Stimulated activated naive B cell treated with anti-CD40 and anti-IgM and Interleukin-4, amounts not matched to agents 10 μg/mL and 1 μg/mL and 100 μg/mL, for 72 hours (primary cell): ENCODE results near the gene SMOC1.

Experiments
- ATAC-seq, 2 donors: fragments of 150-1000 bp; cut with Tn5 transposase; replicated peaks; 2 replicates each; pipeline ENCODE4 v1.10.0; 2021; ENCODE audit warnings: moderate library complexity in 1 of 2
- DNase-seq: peaks from one replicate; pipeline ENCODE4 v3.0.0; 2021
- H3K27ac Mint-ChIP-seq: one replicate; pipeline ENCODE4 v1.8.0; 2022; ENCODE audit warnings: mild to moderate bottlenecking, mixed read lengths
- H3K27me3 Mint-ChIP-seq, 2 donors: one replicate each; pipeline ENCODE4 v1.8.0; 2022; ENCODE audit warnings: mixed read lengths in 2 of 2
- H3K36me3 Mint-ChIP-seq, 2 donors: one replicate each; pipeline ENCODE4 v1.8.0; 2022; ENCODE audit warnings: mixed read lengths in 2 of 2, mild to moderate bottlenecking in 1 of 2
- H3K4me1 Mint-ChIP-seq, 2 donors: one replicate each; pipeline ENCODE4 v1.8.0; 2022; ENCODE audit warnings: mixed read lengths in 2 of 2, mild to moderate bottlenecking in 1 of 2
- H3K4me3 Mint-ChIP-seq, 2 donors: one replicate each; pipeline ENCODE4 v1.8.0; 2022; ENCODE audit warnings: mild to moderate bottlenecking in 2 of 2, mixed read lengths in 2 of 2, moderate library complexity in 1 of 2
- H3K9me3 Mint-ChIP-seq, 2 donors: one replicate each; pipeline ENCODE4 v1.8.0; 2022; ENCODE audit warnings: mixed read lengths in 2 of 2, mild to moderate bottlenecking in 1 of 2

Gene SMOC1, protein sequence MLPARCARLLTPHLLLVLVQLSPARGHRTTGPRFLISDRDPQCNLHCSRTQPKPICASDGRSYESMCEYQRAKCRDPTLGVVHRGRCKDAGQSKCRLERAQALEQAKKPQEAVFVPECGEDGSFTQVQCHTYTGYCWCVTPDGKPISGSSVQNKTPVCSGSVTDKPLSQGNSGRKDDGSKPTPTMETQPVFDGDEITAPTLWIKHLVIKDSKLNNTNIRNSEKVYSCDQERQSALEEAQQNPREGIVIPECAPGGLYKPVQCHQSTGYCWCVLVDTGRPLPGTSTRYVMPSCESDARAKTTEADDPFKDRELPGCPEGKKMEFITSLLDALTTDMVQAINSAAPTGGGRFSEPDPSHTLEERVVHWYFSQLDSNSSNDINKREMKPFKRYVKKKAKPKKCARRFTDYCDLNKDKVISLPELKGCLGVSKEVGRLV

DNA sequence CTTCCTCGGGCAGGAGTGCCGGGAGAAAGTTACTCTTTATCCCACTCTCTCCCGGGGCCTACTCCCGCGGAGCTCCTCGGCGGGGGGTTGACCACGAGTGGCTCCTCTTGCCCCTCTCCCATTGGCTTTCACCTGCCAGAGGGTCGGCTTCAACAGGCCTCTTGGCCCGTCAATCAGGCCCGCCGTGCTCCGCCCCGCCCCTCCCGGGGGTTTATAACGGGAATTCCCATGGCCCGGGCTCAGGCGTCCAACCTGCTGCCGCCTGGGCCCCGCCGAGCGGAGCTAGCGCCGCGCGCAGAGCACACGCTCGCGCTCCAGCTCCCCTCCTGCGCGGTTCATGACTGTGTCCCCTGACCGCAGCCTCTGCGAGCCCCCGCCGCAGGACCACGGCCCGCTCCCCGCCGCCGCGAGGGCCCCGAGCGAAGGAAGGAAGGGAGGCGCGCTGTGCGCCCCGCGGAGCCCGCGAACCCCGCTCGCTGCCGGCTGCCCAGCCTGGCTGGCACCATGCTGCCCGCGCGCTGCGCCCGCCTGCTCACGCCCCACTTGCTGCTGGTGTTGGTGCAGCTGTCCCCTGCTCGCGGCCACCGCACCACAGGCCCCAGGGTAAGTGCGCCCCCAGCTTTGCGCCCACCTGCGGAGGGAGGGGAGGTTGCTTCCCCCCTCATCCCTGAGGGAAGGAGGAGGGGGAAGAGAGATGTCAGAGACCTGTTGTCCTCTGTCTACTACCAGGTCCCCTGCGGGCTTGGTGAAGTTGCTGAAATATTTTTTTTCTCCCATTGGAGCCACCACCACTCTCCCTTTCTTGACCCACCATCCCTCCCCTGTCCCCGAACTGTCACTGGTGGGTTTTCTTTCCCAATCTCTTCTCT is at the start of gene SMOC1:
SMOC1 (plus strand) TSS at position 242 of the 869 bp plus-strand sequence; CDS start at position 505, 263 bp downstream.
- H3K4me3 Mint-ChIP-seq = peak within 1 kb of the TSS; percentile 21 to 37
- peaks cover 44 to 59% of the 10 kb centered on the region in 2 donors for H3K27me3 Mint-ChIP-seq
- H3K36me3 Mint-ChIP-seq = no peaks in the 10 kb centered on the region
- H3K4me1 Mint-ChIP-seq = peaks cover 0 to 2% of the 10 kb centered on the region in 2 donors
- peak; percentile 32 for DNase-seq
- H3K9me3 Mint-ChIP-seq = no peaks in the 10 kb centered on the region
- H3K27ac Mint-ChIP-seq = no peak within 1 kb of the TSS
- ATAC-seq = peak; percentile 60 to 85

DNA sequence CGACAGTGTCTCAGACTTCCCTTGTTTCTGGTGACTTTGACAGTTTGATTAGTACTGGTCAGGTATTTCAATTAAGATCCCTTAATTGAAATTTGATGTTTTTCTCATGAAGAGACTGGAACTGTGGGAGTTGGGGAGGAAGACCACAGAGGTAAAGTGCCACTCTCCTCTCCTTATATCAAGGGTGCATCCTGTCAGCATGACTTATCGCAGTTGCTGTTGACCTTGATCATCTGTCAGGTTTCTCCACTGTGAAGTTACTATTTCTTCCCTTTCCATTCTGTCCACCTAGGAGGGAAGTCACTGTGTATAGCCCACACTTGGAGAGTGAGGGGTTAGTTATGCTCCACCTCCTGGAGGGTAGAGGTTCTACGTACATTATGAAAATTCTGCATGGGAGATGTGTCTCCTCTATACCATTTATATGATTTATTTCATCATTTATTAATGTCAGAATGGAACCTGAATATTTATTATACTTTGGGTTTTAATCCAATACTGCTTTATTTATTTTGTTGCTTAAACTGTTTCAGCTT is 40.3 kb upstream of the SMOC1 start:
- Mint-ChIP-seq H3K27ac (no peak overlapping the region), H3K4me1 (no peaks in the 10 kb centered on the region), H3K9me3 (no peaks in the 10 kb centered on the region), H3K36me3 (no peaks in the 10 kb centered on the region), H3K4me3 (no peak overlapping the region), H3K27me3 (peaks cover 3 to 5% of the 10 kb centered on the region in 2 donors)
- DNase-seq (no peak), ATAC-seq (no peak)

DNA sequence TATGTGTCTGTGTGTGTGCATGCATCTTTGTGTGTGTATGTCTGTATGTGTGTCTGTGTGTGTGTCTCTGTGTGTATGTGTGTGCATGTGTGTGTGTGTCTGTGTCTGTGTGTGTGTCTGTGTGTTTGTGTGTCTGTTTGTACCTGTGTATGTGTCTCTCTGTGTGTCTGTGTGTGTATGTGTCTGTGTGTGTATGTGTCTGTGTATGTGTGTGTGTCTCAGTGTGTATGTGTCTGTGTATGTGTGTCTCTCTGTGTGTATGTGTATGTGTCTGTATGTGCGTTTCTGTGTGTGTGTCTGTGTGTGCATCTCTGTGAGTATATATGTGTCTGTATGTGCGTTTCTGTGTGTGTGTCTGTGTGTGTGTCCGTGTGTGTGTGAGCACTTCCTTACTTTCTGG is 39.6 kb upstream of the SMOC1 start:
- DNase-seq (no peak), ATAC-seq (no peak)
- H3K4me1 Mint-ChIP-seq = no peaks in the 10 kb centered on the region
- H3K27ac Mint-ChIP-seq = no peak overlapping the region
- no peaks in the 10 kb centered on the region for H3K9me3 Mint-ChIP-seq
- H3K27me3 Mint-ChIP-seq = peaks cover 3 to 5% of the 10 kb centered on the region in 2 donors
- H3K4me3 Mint-ChIP-seq = no peak overlapping the region
- no peaks in the 10 kb centered on the region for H3K36me3 Mint-ChIP-seq

DNA sequence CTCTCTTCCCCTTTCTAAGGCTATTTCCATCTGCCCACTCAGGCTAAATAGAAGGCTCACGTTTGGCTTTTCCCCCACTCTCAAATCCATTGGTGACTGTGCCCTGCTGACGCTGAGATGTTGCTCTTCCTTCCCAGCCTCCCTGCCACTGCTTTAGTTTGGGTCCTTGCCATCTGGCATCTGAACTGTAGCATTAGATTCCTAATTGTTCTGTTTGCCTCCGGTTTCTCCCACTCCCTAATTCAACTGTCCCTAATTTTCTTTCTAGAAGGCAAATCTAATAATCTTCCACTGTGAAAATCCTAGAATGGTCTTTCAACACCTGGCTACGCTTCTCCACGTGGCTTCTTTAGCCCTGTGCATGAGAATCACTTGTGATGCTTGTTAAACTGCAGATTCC is 37.6 kb upstream of the SMOC1 start:
- Mint-ChIP-seq H3K27ac (no peak overlapping the region), H3K36me3 (no peaks in the 10 kb centered on the region), H3K27me3 (peaks cover 0 to under 1% of the 10 kb centered on the region in 2 donors), H3K9me3 (no peaks in the 10 kb centered on the region), H3K4me3 (no peak overlapping the region), H3K4me1 (no peaks in the 10 kb centered on the region)
- DNase-seq (no peak), ATAC-seq (no peak)

DNA sequence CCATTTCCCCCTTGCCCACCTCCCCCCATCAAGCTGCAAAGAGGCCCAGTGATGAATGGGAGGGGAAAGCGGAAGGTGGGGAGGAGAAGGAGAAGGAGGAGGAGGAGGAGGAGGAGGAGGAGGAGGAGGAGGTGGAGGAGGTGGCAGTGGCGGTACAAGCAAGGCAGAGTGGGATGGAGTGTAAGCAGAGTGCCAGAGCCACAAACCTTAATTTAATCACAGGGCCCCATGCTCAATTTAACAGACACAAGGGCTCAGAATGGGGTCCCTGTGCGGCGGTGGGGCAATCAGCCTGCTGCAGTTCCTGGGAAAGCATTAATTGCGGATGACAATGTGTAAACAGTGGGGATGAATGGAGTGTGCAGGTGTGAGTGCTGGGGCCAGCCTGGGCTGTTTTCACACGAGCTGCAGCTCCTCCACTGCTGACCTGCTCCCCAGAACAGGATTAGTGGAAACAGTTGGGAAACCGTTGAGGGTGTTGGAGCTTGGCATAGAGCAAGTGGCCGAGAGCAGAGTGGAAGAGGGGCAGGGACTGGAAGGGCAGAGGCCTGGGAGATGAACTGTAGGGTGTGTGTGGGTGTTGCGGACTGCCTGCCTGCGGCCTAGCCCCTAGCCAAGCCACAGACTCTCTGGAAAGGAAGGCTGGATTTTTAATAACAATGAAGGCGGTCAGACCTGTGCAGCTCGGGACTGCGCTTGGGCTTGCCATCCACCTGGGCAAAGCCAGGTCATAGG is 36.4 kb upstream of the SMOC1 start:
- Mint-ChIP-seq H3K4me3 (no peak overlapping the region), H3K36me3 (no peaks in the 10 kb centered on the region), H3K27me3 (peaks cover 0 to 3% of the 10 kb centered on the region in 2 donors), H3K9me3 (no peaks in the 10 kb centered on the region), H3K4me1 (no peaks in the 10 kb centered on the region), H3K27ac (no peak overlapping the region)
- DNase-seq (no peak), ATAC-seq (no peak)

DNA sequence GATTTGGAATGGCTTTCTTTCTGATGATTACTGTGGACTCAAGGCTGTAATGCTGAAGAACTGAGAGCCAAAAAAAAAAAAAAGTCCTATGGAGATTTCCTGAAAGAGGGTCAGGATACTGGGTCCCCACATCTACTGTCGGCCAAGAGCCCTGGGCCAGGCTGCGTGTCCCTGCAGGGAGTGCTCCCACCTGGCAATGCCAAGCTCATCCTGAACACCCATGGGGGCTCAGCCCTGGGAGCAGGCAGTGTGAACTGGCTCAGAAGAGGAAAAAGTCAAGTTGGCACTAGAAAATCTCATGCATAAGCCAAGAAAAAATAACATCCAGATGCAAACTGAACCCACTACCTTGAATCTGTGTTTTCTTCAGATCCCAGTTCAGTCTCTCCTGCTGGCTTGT is 35.0 kb upstream of the SMOC1 start:
- ATAC-seq (no peak), DNase-seq (no peak)
- H3K36me3 Mint-ChIP-seq = no peaks in the 10 kb centered on the region
- no peaks in the 10 kb centered on the region for H3K9me3 Mint-ChIP-seq
- H3K27me3 Mint-ChIP-seq = peaks cover 0 to 3% of the 10 kb centered on the region in 2 donors
- H3K4me1 Mint-ChIP-seq = peaks cover 0 to 2% of the 10 kb centered on the region in 2 donors
- H3K4me3 Mint-ChIP-seq = no peak overlapping the region
- no peak overlapping the region for H3K27ac Mint-ChIP-seq

DNA sequence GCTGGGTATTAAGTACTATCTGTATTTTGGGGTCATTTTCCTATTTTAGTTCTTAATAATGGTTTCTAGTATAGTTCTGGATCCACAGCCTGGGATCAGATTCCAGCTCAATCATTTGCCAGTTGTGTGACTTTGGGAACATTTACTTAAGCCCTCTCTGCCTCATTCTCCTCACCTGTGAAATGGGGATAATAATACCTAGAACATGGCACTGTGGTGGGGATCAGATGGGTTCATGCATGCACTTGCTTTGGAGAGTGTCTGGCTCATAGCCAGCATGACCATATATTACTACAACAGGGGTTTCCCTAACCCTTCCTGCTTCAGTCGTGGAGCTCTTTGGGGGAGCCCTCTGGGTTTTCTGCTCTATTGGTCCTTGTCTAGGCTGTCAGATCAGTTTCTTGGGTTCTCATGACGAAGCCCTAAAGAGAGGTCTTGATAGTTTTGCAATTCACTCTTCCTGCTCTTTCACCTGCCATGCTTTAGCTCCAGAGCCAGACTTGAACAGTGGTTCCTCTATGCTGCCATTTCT is 34.1 kb upstream of the SMOC1 start:
- Mint-ChIP-seq H3K27me3 (peaks cover 6 to 7% of the 10 kb centered on the region in 2 donors), H3K9me3 (no peaks in the 10 kb centered on the region), H3K4me3 (no peak overlapping the region), H3K27ac (no peak overlapping the region), H3K36me3 (no peaks in the 10 kb centered on the region), H3K4me1 (peaks cover 0 to 2% of the 10 kb centered on the region in 2 donors)
- peak in 1 of 2 donors; percentile 61 for ATAC-seq
- no peak for DNase-seq

DNA sequence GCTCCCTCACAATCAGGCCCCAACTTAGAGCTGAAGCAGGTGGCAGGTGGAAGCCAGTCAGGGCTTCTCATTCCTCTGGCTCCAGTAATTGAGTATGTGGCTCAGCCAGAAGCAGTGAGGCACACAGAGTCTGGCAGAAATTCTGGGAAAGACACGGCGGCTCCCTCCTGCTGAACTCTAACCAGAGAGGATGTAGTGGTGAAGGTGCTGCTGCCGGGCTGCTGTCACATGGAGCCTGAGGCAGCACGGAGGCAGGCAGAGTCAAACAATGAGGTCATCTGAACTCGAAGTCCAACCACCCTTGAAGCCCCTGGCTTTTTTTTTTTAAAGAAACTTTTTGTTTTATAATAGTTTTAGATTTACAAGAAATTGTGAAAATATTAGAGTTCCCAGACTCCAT is 33.4 kb upstream of the SMOC1 start:
- Mint-ChIP-seq H3K36me3 (no peaks in the 10 kb centered on the region), H3K4me1 (peaks cover 0 to 2% of the 10 kb centered on the region in 2 donors), H3K9me3 (no peaks in the 10 kb centered on the region), H3K27me3 (peaks cover 6 to 8% of the 10 kb centered on the region in 2 donors), H3K4me3 (no peak overlapping the region), H3K27ac (no peak overlapping the region)
- ATAC-seq = no peak
- no peak for DNase-seq

DNA sequence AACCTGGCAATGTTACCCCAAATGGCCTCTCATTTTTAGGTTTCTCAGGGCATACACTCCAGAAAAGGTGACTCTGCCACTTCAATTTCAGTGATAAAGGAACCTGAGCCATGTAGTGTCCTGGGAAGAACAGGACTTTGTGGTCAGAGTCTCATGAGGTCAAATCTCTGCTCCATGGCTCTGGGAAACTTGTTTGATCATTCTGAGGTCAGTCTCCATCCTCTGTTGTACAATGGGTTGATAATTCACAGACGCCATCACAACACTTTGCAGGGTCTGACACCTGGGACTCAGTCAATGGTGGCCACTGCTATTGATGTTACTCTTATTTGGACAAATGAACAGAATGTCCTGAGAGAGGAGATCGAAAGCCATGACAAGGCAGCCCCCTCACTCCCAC is 31.1 kb upstream of the SMOC1 start:
- H3K4me1 Mint-ChIP-seq = peaks cover 0 to 2% of the 10 kb centered on the region in 2 donors
- ATAC-seq (no peak), DNase-seq (no peak)
- no peak overlapping the region for H3K4me3 Mint-ChIP-seq
- no peaks in the 10 kb centered on the region for H3K9me3 Mint-ChIP-seq
- peaks cover 6 to 8% of the 10 kb centered on the region in 2 donors for H3K27me3 Mint-ChIP-seq
- no peaks in the 10 kb centered on the region for H3K36me3 Mint-ChIP-seq
- H3K27ac Mint-ChIP-seq = no peak overlapping the region

DNA sequence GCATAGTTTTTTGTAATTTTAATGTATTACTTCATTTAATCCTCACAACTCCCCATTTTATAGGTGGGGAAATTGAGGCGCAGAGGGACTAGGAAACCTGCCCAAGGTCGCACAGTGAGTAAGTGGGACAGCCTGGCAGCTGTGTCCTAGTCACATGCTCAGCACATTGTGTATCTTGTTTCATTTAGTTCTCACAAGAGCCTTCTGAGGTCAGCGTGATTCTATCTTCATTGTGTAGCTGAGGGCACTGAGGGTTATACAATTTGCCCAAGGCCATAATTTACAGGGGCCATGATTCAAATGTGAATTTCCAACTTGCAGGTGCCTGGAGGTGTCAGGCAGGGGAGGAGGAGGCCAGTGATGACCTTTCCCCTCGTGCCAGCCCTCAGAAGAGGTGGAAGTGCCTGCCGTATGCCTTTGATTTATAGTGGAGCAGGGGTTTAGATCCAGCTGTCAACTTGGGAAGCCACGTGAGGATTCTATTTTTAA is 30.3 kb upstream of the SMOC1 start:
- Mint-ChIP-seq H3K4me1 (peaks cover 0 to 2% of the 10 kb centered on the region in 2 donors), H3K27ac (no peak overlapping the region), H3K27me3 (peaks cover 6 to 8% of the 10 kb centered on the region in 2 donors), H3K36me3 (no peaks in the 10 kb centered on the region), H3K4me3 (no peak overlapping the region), H3K9me3 (no peaks in the 10 kb centered on the region)
- ATAC-seq = no peak
- DNase-seq = no peak

DNA sequence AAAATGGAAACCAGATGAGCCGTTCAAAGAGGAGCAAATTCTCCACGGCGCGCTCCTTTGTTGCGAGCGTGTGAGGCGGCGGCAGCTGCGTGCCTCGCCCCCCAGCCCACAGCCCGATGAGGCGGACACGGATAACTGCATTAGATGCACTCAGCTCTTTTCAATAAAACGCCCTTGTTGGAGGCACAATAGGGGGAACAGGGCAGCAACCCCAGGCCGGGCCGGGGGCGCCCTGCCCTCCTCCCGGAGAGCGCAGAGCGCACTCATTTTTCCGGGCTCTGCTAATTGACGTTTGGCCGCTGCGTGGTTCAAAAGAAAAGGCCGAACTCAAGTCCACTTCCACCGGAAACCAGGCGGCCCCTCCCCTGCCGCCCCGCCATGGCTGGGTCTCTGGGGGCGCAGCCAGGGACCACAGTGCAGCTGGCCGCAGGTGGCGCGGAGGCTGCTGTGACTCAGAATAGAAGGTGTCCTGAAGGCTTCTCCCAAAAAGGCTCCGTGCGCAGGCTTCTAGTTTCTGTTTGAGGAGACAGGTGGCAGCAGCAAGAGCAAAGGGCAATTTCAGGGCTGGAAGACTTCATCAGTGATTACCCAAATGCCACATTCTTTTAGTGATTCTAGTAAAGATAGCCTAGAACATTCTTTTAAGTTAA is 29.0 kb upstream of the SMOC1 start:
- H3K9me3 Mint-ChIP-seq = no peaks in the 10 kb centered on the region
- no peak overlapping the region for H3K27ac Mint-ChIP-seq
- ATAC-seq (peak; percentile 44 to 48), DNase-seq (peak; percentile 12)
- no peaks in the 10 kb centered on the region for H3K36me3 Mint-ChIP-seq
- peaks cover 6 to 19% of the 10 kb centered on the region in 2 donors for H3K27me3 Mint-ChIP-seq
- H3K4me1 Mint-ChIP-seq = peaks cover 0 to 2% of the 10 kb centered on the region in 2 donors
- H3K4me3 Mint-ChIP-seq = peak overlapping the region in 1 of 2 donors; percentile 51

DNA sequence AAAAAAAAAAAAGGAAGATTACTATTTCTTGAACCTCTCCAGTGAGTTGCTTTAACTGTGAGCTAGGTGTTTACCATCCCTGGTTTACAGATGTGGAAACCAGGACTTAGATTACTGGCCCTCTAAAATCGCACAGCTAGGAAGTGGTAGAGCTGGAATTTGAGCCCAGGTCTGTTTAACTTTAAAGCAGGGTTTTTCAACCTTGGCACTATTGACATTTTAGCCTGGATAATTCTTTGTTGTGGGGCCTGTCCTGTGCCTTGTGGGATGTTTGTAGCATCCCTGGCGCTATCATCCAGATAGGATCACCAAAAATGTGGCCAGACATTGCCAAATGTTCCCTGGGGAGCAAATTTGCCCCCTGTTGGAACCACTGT is 28.5 kb upstream of the SMOC1 start:
- Mint-ChIP-seq H3K36me3 (no peaks in the 10 kb centered on the region), H3K9me3 (no peaks in the 10 kb centered on the region), H3K27ac (no peak overlapping the region), H3K4me3 (no peak overlapping the region), H3K4me1 (peaks cover 0 to 2% of the 10 kb centered on the region in 2 donors), H3K27me3 (peaks cover 6 to 20% of the 10 kb centered on the region in 2 donors)
- ATAC-seq (no peak), DNase-seq (no peak)
